Peyer's patch (tissue), 4 donors: ENCODE data around the gene GABRG3. TPM values are rescaled to one million over a fixed set of nuclear protein-coding genes. Genes with fewer than 3 reads are reported as not detected.

ENCODE experiments used
- DNase-seq, 3 donors: peaks; one replicate each; pipeline ENCODE4 v3.0.0-alpha.2; 2017 to 2019
- H3K27ac ChIP-seq, 4 donors: fragments of 200-600 bp; sonication (generic); one replicate each; pipeline ENCODE4 v1.5.1; 2016 to 2019
- H3K27me3 ChIP-seq, 2 donors: fragments of 200-600 bp; sonication (generic); one replicate each; pipeline ENCODE4 v1.5.1; 2019
- H3K36me3 ChIP-seq, 3 donors: fragments of 200-600 bp; sonication (generic); one replicate each; pipeline ENCODE4 v1.5.1; 2016 to 2019
- H3K4me1 ChIP-seq, 4 donors: fragments of 200-600 bp; sonication (generic); one replicate each; pipeline ENCODE4 v1.5.1; 2016 to 2019
- H3K4me3 ChIP-seq, 4 donors: fragments of 200-600 bp; sonication (generic); 1 replicate in 3 of 4; 2 replicates in 1 of 4; pipeline ENCODE4 v1.5.1; 2016 to 2019; ENCODE audit warnings: mild to moderate bottlenecking in 1 of 4
- H3K9me3 ChIP-seq, 4 donors: fragments of 200-600 bp; sonication (generic); one replicate each; pipeline ENCODE4 v1.5.1; 2016 to 2019; ENCODE audit warnings: mild to moderate bottlenecking in 1 of 4
- POLR2A ChIP-seq, 2 donors: fragments of 450-650 bp; IDR thresholded peaks; one replicate each; pipeline ENCODE4 v1.5.1; 2017; ENCODE audit warnings: antibody characterized with exemption in 2 of 2, mild to moderate bottlenecking in 2 of 2, moderate library complexity in 2 of 2
- total RNA-seq, 4 donors: library from RNA; depleted of rRNA; stranded (reverse); fragments of >200 nt; gene quantifications; one replicate each; pipeline ENCODE4 v1.1.0, GENCODE V29; 2016
- TF ChIP-seq, protein P1 (sequence below), 6 experiments: fragments of 450-650 bp in 4 of 6; fragments of 200-600 bp in 2 of 6; sonication (generic) in 1 of 6; IDR thresholded peaks; one replicate each; pipeline ENCODE4 v1.5.1; 2017 to 2019; ENCODE audit warnings: antibody characterized with exemption in 6 of 6, mild to moderate bottlenecking in 3 of 6, moderate library complexity in 1 of 6

GABRG3 gene
- total RNA-seq, 4 donors from 2014 or later: not detected

DNA sequence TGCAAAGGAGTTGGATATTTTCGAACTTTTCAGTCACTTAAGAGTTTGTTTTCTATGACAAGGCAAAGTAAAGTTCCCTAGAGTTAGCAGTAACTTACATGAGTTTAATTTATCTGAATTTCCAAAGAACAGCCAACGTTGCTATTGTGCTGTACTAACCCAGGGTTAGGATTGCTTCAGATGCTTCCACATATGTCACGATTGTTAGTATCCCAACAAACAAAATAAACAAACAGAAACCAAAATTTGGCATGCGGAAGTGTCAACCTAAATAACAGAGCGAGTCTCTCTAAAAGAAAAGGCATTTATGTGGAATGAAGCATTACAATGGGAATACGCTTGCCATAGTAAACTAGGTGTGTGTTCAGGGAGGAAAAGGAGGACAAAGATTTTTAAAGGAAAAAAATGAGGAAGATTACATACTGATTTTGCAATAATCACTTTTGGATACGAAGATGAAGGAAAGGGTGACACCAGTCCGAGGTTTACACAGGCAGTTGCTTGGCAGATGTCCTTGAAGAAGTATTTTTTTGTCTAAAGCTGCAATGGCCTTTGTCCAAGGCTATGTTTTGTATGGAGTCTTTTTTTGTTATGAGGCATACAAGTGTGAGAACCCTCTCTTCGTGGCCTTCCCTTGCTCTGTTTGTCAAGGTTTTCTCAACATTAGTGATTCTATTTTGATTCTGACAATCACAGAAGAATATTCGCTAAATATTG is 267.9 kb downstream of the GABRG3 start:
- H3K27me3 ChIP-seq: no peaks in the 10 kb centered on the region
- DNase-seq: no peak
- no peak for TF ChIP-seq POLR2A (IDR thresholded peaks at IDR 0.05)
- TF ChIP-seq, protein P1, sequence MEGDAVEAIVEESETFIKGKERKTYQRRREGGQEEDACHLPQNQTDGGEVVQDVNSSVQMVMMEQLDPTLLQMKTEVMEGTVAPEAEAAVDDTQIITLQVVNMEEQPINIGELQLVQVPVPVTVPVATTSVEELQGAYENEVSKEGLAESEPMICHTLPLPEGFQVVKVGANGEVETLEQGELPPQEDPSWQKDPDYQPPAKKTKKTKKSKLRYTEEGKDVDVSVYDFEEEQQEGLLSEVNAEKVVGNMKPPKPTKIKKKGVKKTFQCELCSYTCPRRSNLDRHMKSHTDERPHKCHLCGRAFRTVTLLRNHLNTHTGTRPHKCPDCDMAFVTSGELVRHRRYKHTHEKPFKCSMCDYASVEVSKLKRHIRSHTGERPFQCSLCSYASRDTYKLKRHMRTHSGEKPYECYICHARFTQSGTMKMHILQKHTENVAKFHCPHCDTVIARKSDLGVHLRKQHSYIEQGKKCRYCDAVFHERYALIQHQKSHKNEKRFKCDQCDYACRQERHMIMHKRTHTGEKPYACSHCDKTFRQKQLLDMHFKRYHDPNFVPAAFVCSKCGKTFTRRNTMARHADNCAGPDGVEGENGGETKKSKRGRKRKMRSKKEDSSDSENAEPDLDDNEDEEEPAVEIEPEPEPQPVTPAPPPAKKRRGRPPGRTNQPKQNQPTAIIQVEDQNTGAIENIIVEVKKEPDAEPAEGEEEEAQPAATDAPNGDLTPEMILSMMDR (IDR thresholded peaks at IDR 0.05): no peak
- no peak overlapping the region for H3K4me3 ChIP-seq
- peaks cover 0 to 3% (median 0%) of the 10 kb centered on the region in 4 donors for H3K9me3 ChIP-seq
- no peaks in the 10 kb centered on the region for H3K36me3 ChIP-seq
- no peak overlapping the region for H3K27ac ChIP-seq
- H3K4me1 ChIP-seq: no peaks in the 10 kb centered on the region

GRCh38 chr15:27241943-27242342 is 271.0 kb downstream of the GABRG3 start:
- H3K27me3 ChIP-seq: no peaks in the 10 kb centered on the region
- no peaks in the 10 kb centered on the region for H3K4me1 ChIP-seq
- peaks cover 0 to 3% (median 0%) of the 10 kb centered on the region in 4 donors for H3K9me3 ChIP-seq
- no peaks in the 10 kb centered on the region for H3K36me3 ChIP-seq
- no peak overlapping the region for H3K27ac ChIP-seq
- H3K4me3 ChIP-seq: no peak overlapping the region
- no peak for TF ChIP-seq POLR2A (IDR thresholded peaks at IDR 0.05)
- TF ChIP-seq, protein P1 (IDR thresholded peaks at IDR 0.05): no peak
- no peak for DNase-seq

- DNase-seq: no peak
- TF ChIP-seq, protein P1 (IDR thresholded peaks at IDR 0.05): no peak
- TF ChIP-seq POLR2A (IDR thresholded peaks at IDR 0.05): no peak
- Histone ChIP-seq H3K36me3 (no peaks in the 10 kb centered on the region), H3K4me3 (no peak overlapping the region), H3K4me1 (no peaks in the 10 kb centered on the region), H3K27ac (no peak overlapping the region), H3K9me3 (peaks cover 0 to 3% (median 0%) of the 10 kb centered on the region in 4 donors), H3K27me3 (no peaks in the 10 kb centered on the region)
Observed at GRCh38 chr15:27244047-27244446, 273.1 kb downstream of the GABRG3 start.

GRCh38 chr15:27248251-27248650 is 277.3 kb downstream of the GABRG3 start:
- TF ChIP-seq, protein P1 (IDR thresholded peaks at IDR 0.05): no peak
- no peak for TF ChIP-seq POLR2A (IDR thresholded peaks at IDR 0.05)
- no peaks in the 10 kb centered on the region for H3K36me3 ChIP-seq
- no peak overlapping the region for H3K4me3 ChIP-seq

DNA sequence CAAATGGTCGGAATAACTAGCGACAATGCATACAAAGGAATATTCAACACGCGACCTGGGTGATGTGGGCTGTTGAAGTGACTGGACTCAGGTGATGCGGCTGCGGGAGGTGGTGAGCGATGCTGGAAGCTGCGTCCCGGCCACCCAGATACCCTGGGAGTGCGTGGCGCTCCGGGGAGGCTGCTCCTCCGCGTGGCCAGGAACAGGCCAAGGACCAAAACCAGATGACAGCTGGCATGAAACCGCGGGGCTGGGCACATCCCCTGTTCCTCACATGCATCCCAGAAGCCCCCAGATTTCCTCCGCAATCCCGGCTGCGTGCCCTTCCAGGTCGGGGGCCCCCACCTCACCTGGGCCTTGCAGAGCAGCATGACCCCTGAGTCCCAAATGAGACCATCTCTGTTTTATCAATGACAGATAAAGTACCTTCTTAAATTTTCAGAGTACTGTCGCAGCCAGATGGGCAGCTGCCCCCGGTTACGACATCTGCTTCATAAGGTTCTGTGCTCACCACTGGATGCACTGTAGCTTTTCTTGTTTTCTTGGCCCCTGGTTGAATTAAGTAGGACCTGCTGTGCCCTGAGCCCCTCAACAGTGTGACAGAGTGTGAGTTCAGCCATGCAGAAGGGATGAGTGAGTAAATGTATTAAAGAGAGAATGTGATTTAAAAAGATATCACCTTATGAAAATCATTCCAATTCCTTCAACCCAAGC is 278.2 kb downstream of the GABRG3 start:
- Histone ChIP-seq H3K36me3 (no peaks in the 10 kb centered on the region), H3K27me3 (no peaks in the 10 kb centered on the region), H3K4me3 (no peak overlapping the region), H3K9me3 (no peaks in the 10 kb centered on the region), H3K4me1 (no peaks in the 10 kb centered on the region), H3K27ac (no peak overlapping the region)
- no peak for DNase-seq
- no peak for TF ChIP-seq POLR2A (IDR thresholded peaks at IDR 0.05)
- TF ChIP-seq, protein P1 (IDR thresholded peaks at IDR 0.05): no peak

More at GRCh38 chr15:27248251-27248650, 277.3 kb downstream of the GABRG3 start:
- H3K9me3 ChIP-seq: peaks cover 0 to 3% (median 0%) of the 10 kb centered on the region in 4 donors
- no peaks in the 10 kb centered on the region for H3K4me1 ChIP-seq
- no peak overlapping the region for H3K27ac ChIP-seq
- no peaks in the 10 kb centered on the region for H3K27me3 ChIP-seq
- DNase-seq: no peak
